Mesenchymal stem cell (in vitro differentiated cells and primary cell): ENCODE data around the gene MTHFD2L.
A peak's percentile ranks its signal among the peaks of the same experiment; 100 is the strongest.

Source experiments
- DNase-seq: peaks from one replicate; pipeline ENCODE4 v3.0.0-alpha.2; 2013
- H2AFZ ChIP-seq: one replicate; pipeline ENCODE4 v1.6.1; 2013; ENCODE audit warnings: low read depth, mild to moderate bottlenecking, control low read depth, inconsistent platforms, low read length, moderate library complexity
- H2AK5ac ChIP-seq: 2 replicates; pipeline ENCODE4 v1.6.1; 2013; ENCODE audit warnings: low read length, moderate library complexity, mild to moderate bottlenecking, inconsistent platforms; ENCODE audit not compliant: severe bottlenecking
- H2BK120ac ChIP-seq: one replicate; pipeline ENCODE4 v1.6.1; 2013; ENCODE audit warnings: low read depth, mild to moderate bottlenecking, inconsistent platforms, low read length, moderate library complexity
- H2BK12ac ChIP-seq, 2 experiments: one replicate each; pipeline ENCODE4 v1.6.1; 2013; ENCODE audit warnings: inconsistent platforms in 2 of 2, low read length in 2 of 2, mild to moderate bottlenecking in 2 of 2, moderate library complexity in 2 of 2, control low read depth in 1 of 2
- H2BK15ac ChIP-seq: one replicate; pipeline ENCODE4 v1.6.1; 2013; ENCODE audit warnings: mild to moderate bottlenecking, low read depth, inconsistent platforms; ENCODE audit not compliant: poor library complexity, severe bottlenecking
- H2BK5ac ChIP-seq: 2 replicates; pipeline ENCODE4 v1.6.1; 2013; ENCODE audit warnings: low read depth, mild to moderate bottlenecking, low read length, control low read depth, inconsistent platforms; ENCODE audit not compliant: poor library complexity, severe bottlenecking
- H3K14ac ChIP-seq, 2 experiments: one replicate each; pipeline ENCODE4 v1.6.1; 2013; ENCODE audit warnings: inconsistent platforms in 2 of 2, low read length in 2 of 2, control low read depth in 1 of 2, mild to moderate bottlenecking in 1 of 2, moderate library complexity in 1 of 2
- H3K18ac ChIP-seq, 2 experiments: one replicate each; pipeline ENCODE4 v1.6.1; 2013; ENCODE audit warnings: inconsistent platforms in 2 of 2, low read length in 2 of 2, control low read depth in 1 of 2, low read depth in 1 of 2, mild to moderate bottlenecking in 1 of 2
- H3K23ac ChIP-seq, 2 experiments: one replicate each; pipeline ENCODE4 v1.6.1; 2013; ENCODE audit warnings: inconsistent platforms in 2 of 2, low read length in 2 of 2, mild to moderate bottlenecking in 2 of 2, moderate library complexity in 2 of 2, control low read depth in 1 of 2
- H3K27ac ChIP-seq: 2 replicates; pipeline ENCODE4 v1.5.1; 2013; ENCODE audit warnings: mild to moderate bottlenecking, moderate library complexity, low read length, control low read depth, inconsistent platforms; ENCODE audit not compliant: poor library complexity, severe bottlenecking
- H3K27me3 ChIP-seq, 2 experiments: 2 replicates each; pipeline versions ENCODE4 v1.6.1 to v1.7.0; 2013; ENCODE audit warnings: low read length in 2 of 2, mild to moderate bottlenecking in 2 of 2, moderate library complexity in 2 of 2, control low read depth in 1 of 2, inconsistent platforms in 1 of 2; ENCODE audit not compliant: control insufficient read depth in 1 of 2, insufficient read depth in 1 of 2
- H3K36me3 ChIP-seq, 2 experiments: 2 replicates each; pipeline versions ENCODE4 v1.6.1 to v1.7.0; 2013; ENCODE audit warnings: low read length in 2 of 2, control low read depth in 1 of 2, inconsistent platforms in 1 of 2, low read depth in 1 of 2, mild to moderate bottlenecking in 1 of 2; ENCODE audit not compliant: insufficient read depth in 2 of 2, control insufficient read depth in 1 of 2
- H3K4ac ChIP-seq, 2 experiments: one replicate each; pipeline ENCODE4 v1.6.1; 2013; ENCODE audit warnings: inconsistent platforms in 2 of 2, low read length in 2 of 2, mild to moderate bottlenecking in 2 of 2, moderate library complexity in 2 of 2, control low read depth in 1 of 2, low read depth in 1 of 2
- H3K4me1 ChIP-seq: 2 replicates; pipeline ENCODE4 v1.6.1; 2013; ENCODE audit warnings: low read depth, low read length, control low read depth; ENCODE audit not compliant: control insufficient read depth, insufficient read depth
- H3K4me2 ChIP-seq: 2 replicates; pipeline ENCODE4 v1.6.1; 2013; ENCODE audit warnings: low read length, mild to moderate bottlenecking, inconsistent platforms; ENCODE audit not compliant: poor library complexity, severe bottlenecking
- H3K4me3 ChIP-seq, 2 experiments: 2 replicates each; pipeline versions ENCODE4 v1.5.1 to v1.7.0; 2013; ENCODE audit warnings: low read length in 2 of 2, mild to moderate bottlenecking in 2 of 2, control low read depth in 1 of 2, low read depth in 1 of 2; ENCODE audit not compliant: insufficient read depth in 1 of 2
- H3K79me1 ChIP-seq: replicated peaks from 2 replicates; pipeline ENCODE4 v1.6.1; 2013; ENCODE audit warnings: mild to moderate bottlenecking, control low read depth, low read length, inconsistent platforms; ENCODE audit not compliant: poor library complexity, severe bottlenecking
- H3K9ac ChIP-seq: 2 replicates; pipeline ENCODE4 v1.7.0; 2013; ENCODE audit warnings: mild to moderate bottlenecking, low read length, moderate library complexity
- H3K9me3 ChIP-seq: 2 replicates; pipeline ENCODE4 v1.7.0; 2013; ENCODE audit warnings: mild to moderate bottlenecking, low read length; ENCODE audit not compliant: control insufficient read depth
- H4K8ac ChIP-seq: one replicate; pipeline ENCODE4 v1.6.1; 2013; ENCODE audit warnings: inconsistent platforms, mild to moderate bottlenecking, low read length, moderate library complexity
- H4K91ac ChIP-seq: one replicate; pipeline ENCODE4 v1.6.1; 2013; ENCODE audit warnings: mild to moderate bottlenecking, low read length, inconsistent platforms
- WGBS: methylation state at CpG from one replicate; pipeline ENCODE4 v1.1.7; 2013; ENCODE audit warnings: mixed read lengths; 5-methylcytosine and 5-hydroxymethylcytosine counted together

The MTHFD2L gene

GRCh38 chr4:74255096-74255495, 97.2 kb downstream of the MTHFD2L start:
- Histone ChIP-seq H3K9me3 (peaks cover 36% of the 10 kb centered on the region), H2BK5ac (no peak overlapping the region), H3K18ac (no peak overlapping the region), H2BK120ac (no peak overlapping the region), H3K79me1 (no peaks in the 10 kb centered on the region), H4K8ac (no peak overlapping the region), H3K4me2 (no peak overlapping the region), H3K9ac (no peak overlapping the region), H2AFZ (no peak overlapping the region), H3K4ac (no peak overlapping the region), H3K23ac (no peak overlapping the region), H2AK5ac (no peak overlapping the region), H3K27me3 (no peaks in the 10 kb centered on the region), H3K14ac (no peak overlapping the region), H3K36me3 (peaks cover 0 to 6% of the 10 kb centered on the region in 2 experiments), H4K91ac (no peak overlapping the region), H3K27ac (no peak overlapping the region), H3K4me3 (no peak overlapping the region), H2BK15ac (no peak overlapping the region), H3K4me1 (no peaks in the 10 kb centered on the region), H2BK12ac (no peak overlapping the region)
- WGBS: no CpG with 5 or more reads among the region's 1 CpG
- no peak for DNase-seq

DNA sequence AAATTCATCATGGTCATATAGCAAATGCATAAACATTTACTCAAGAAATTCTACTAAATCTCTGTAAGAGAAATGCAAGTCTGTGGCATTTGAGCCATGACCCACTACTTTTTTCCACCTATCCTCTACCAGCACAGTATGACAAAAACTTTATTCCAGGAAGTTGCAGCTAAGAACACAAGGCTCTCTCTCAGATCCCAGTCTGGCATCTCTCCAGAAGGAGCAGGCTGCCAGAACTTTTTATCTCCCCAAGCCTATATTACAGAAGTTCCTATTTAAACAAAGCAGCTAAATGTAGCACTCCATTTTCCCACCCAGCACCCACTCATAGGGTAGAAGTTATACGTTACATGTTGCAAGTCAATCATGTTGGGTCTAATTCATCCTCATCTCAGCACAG, 101.0 kb downstream of the MTHFD2L start:
- H3K36me3 ChIP-seq: no peaks in the 10 kb centered on the region
- peaks cover 1% of the 10 kb centered on the region for H3K9me3 ChIP-seq
- DNase-seq: peak; percentile 28
- H3K27ac ChIP-seq: no peak overlapping the region
- H4K91ac ChIP-seq: no peak overlapping the region
- no peak overlapping the region for H3K4me2 ChIP-seq
- H3K23ac ChIP-seq: no peak overlapping the region
- H2BK15ac ChIP-seq: no peak overlapping the region
- no peak overlapping the region for H2BK12ac ChIP-seq
- no peaks in the 10 kb centered on the region for H3K27me3 ChIP-seq
- H3K4ac ChIP-seq: no peak overlapping the region
- H2BK5ac ChIP-seq: no peak overlapping the region
- no peak overlapping the region for H3K4me3 ChIP-seq
- WGBS: 93% methylated on average over 1 of the region's 1 CpG
- H2BK120ac ChIP-seq: no peak overlapping the region
- no peak overlapping the region for H2AK5ac ChIP-seq
- H3K14ac ChIP-seq: no peak overlapping the region
- no peak overlapping the region for H3K18ac ChIP-seq
- H2AFZ ChIP-seq: no peak overlapping the region
- H3K9ac ChIP-seq: no peak overlapping the region
- no peaks in the 10 kb centered on the region for H3K79me1 ChIP-seq
- no peaks in the 10 kb centered on the region for H3K4me1 ChIP-seq
- H4K8ac ChIP-seq: no peak overlapping the region

- Histone ChIP-seq H3K27me3 (no peaks in the 10 kb centered on the region), H3K9me3 (no peaks in the 10 kb centered on the region), H2BK12ac (no peak overlapping the region), H3K27ac (no peak overlapping the region), H4K91ac (no peak overlapping the region), H2BK120ac (no peak overlapping the region), H3K18ac (no peak overlapping the region), H3K79me1 (no peaks in the 10 kb centered on the region), H3K4me2 (no peak overlapping the region), H2BK5ac (no peak overlapping the region), H3K4me3 (no peak overlapping the region), H3K14ac (no peak overlapping the region), H3K9ac (no peak overlapping the region), H3K23ac (no peak overlapping the region), H2BK15ac (no peak overlapping the region), H3K36me3 (no peaks in the 10 kb centered on the region), H4K8ac (no peak overlapping the region), H2AFZ (no peak overlapping the region), H2AK5ac (no peak overlapping the region), H3K4ac (no peak overlapping the region), H3K4me1 (no peaks in the 10 kb centered on the region)
- no peak for DNase-seq
- 100% methylated on average over 1 of the region's 1 CpG for WGBS
Observed at GRCh38 chr4:74260036-74260435, 102.1 kb downstream of the MTHFD2L start.

DNA sequence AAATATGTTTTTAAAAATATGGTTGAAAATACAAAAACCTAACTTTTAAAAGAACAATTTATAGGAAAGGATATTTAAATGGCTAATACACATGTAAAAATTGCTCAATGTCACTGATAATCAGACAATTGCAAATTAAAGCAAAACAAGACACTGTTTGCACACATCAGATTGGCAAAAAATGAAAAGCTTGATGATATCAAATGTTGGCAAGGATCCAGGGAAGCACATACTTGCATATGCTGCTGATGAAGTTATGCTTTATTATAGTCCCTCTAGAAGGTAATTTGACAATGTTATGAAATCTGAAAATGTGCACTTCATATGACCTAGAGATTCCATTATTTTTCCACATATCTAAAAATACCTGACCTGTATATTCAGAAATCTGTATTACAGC, 104.6 kb downstream of the MTHFD2L start:
- H2BK12ac ChIP-seq: no peak overlapping the region
- H2AFZ ChIP-seq: no peak overlapping the region
- H2BK5ac ChIP-seq: no peak overlapping the region

More for the DNA sequence above, 104.6 kb downstream of the MTHFD2L start:
- Histone ChIP-seq H3K36me3 (no peaks in the 10 kb centered on the region), H3K27me3 (no peaks in the 10 kb centered on the region), H3K4ac (no peak overlapping the region), H3K9ac (no peak overlapping the region), H4K91ac (no peak overlapping the region), H3K4me3 (no peak overlapping the region), H3K27ac (no peak overlapping the region), H4K8ac (no peak overlapping the region), H2BK15ac (no peak overlapping the region), H3K14ac (no peak overlapping the region), H3K23ac (no peak overlapping the region), H3K4me2 (no peak overlapping the region), H3K4me1 (peaks cover 2% of the 10 kb centered on the region), H2BK120ac (no peak overlapping the region), H3K9me3 (no peaks in the 10 kb centered on the region), H3K18ac (no peak overlapping the region), H2AK5ac (no peak overlapping the region), H3K79me1 (no peaks in the 10 kb centered on the region)
- DNase-seq: no peak
